ENCODE data around the gene NALCN.

The NALCN gene

DNA sequence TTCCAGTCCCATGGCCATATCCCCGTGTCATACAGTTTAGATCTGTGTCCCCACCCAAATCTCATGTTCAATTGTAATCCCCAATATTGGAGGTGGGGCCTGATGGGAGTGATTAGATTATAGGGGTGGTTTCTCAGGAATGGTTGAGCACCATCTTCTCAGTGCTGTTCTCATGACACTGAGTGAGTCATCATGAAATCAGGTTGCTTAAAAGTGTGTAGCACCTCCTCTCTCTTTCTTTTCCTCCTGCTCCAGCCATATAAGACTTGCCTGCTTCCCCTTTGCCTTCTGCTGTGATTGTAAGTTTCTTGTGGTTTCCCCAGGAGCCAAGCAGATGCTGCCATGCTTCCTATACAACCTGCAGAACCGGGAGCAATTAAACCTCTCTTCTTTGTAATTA lies 197.8 kb downstream of the NALCN start:
- TF ChIP-seq CTCF (conservative IDR thresholded peaks at IDR 0.05; ENCODE audit: low read depth, low read length) = no peak
- no peak overlapping the region for H3K4me3 ChIP-seq (ENCODE audit: low read length)
- DNase-seq (ENCODE audit: low read depth) = no peak

DNA sequence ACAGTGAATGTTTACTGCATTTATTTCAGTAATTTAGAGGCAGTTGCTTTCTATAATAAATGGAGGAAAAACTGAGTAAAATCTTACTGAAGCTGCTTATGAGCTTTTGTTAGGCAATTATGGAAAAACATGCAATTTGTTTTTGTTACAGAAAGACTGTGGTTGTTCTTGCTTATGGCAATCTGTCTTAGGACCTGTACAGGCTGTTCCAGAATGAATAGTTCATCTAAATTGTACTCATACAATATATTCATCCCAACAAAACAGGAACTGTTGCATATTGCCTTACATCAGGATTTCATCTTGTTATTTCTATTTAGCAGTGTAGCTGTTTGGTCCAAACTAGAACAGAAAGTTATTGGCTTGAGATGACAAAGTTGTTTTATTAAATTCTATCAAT lies 199.2 kb downstream of the NALCN start:
- DNase-seq (ENCODE audit: low read depth) = no peak
- no peak for TF ChIP-seq CTCF (conservative IDR thresholded peaks at IDR 0.05; ENCODE audit: low read depth, low read length)
- H3K4me3 ChIP-seq (ENCODE audit: low read length) = no peak overlapping the region

DNA sequence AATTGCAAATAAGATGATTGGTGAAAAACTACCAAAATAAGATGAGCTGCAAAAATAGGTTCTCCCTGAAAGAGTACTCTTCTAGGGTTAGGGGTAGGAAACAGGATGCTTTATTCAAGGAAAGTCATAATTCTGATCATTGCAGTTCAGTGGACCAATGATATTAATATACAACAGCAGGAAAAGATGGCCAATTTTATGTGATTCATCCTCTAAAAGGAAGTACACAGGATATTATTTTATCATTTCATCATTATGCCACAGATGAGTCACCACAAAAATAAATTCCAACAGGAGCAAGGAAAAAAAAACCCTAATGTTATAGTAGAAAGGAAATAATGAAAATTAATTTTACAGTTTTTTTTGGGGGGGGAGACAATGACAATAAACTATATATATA lies 205.0 kb downstream of the NALCN start:
- H3K4me3 ChIP-seq (ENCODE audit: low read length) = no peak overlapping the region
- no peak for DNase-seq (ENCODE audit: low read depth)
- TF ChIP-seq CTCF (conservative IDR thresholded peaks at IDR 0.05; ENCODE audit: low read depth, low read length) = no peak

GRCh38 chr13:101210774-101211173 lies 205.5 kb downstream of the NALCN start:
- no peak overlapping the region for H3K4me3 ChIP-seq (ENCODE audit: low read length)
- DNase-seq (ENCODE audit: low read depth) = no peak
- no peak for TF ChIP-seq CTCF (conservative IDR thresholded peaks at IDR 0.05; ENCODE audit: low read depth, low read length)

GRCh38 chr13:101209206-101209893 lies 207.0 kb downstream of the NALCN start:
- no peak for DNase-seq (ENCODE audit: low read depth)
- no peak for TF ChIP-seq CTCF (conservative IDR thresholded peaks at IDR 0.05; ENCODE audit: low read depth, low read length)
- H3K4me3 ChIP-seq (ENCODE audit: low read length) = no peak overlapping the region

DNA sequence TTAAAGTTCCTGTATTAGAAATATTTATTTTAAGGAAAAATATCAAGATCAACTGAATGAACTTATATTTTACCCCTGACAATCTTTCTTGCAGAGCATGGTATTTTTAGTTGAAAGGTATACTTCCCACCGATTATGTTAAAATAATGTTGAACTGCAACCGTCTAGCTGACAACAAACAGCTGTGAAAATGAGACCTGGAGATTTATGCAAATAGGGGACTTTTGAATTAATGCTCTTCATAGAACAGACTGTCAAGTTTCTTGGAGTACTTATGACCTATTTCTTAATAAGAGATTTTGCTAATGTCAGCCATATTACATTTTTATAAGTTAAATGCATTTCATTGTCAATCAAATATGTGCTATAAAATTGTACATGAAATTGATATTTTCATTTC lies 210.9 kb downstream of the NALCN start:
- TF ChIP-seq CTCF (conservative IDR thresholded peaks at IDR 0.05; ENCODE audit: low read depth, low read length) = no peak
- no peak overlapping the region for H3K4me3 ChIP-seq (ENCODE audit: low read length)
- no peak for DNase-seq (ENCODE audit: low read depth)

- H3K4me3 ChIP-seq (ENCODE audit: low read length) = no peak overlapping the region
- no peak for DNase-seq (ENCODE audit: low read depth)
- no peak for TF ChIP-seq CTCF (conservative IDR thresholded peaks at IDR 0.05; ENCODE audit: low read depth, low read length)
These were observed 211.9 kb downstream of the NALCN start for GRCh38 chr13:101204270-101205020.
